NCI-H1105 (cell line): Measurements from ENCODE around the gene CD248.
"Not testable (repeated sequence)": the region's sequence is repeated elsewhere in the genome, so short reads cannot be mapped to it uniquely, and the experiment has no call there.

ENCODE experiments used
- DNase-seq: peaks from one replicate; lab custom pipeline; 2025; lab: John Stamatoyannopoulos, UW

Gene CD248

DNA sequence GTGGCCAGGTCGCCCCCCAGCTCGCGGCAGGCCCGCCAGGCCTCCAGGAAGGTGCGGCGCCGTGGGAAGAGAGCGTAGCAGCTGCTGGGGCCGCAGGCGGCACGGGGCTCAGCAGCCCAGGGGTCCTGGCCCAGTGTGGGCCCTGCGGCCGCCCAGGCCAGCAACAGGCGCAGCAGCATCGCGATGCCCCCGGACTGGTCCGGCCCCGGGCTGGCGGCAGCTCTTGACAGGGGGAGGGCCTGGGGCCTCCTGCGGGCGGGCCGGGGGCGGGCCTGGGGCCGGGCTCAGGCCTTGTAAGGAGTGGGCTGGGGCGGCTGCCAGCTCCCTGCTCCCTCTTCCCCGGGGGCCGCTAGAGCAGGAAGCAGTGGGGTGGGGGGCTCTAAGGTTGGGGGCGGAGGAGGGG is at the start of gene CD248:
TSS of gene CD248 (minus strand) at position 196 of the 403 bp plus-strand sequence. CDS start at position 179, 17 bp downstream.
- DNase-seq: no peak

DNA sequence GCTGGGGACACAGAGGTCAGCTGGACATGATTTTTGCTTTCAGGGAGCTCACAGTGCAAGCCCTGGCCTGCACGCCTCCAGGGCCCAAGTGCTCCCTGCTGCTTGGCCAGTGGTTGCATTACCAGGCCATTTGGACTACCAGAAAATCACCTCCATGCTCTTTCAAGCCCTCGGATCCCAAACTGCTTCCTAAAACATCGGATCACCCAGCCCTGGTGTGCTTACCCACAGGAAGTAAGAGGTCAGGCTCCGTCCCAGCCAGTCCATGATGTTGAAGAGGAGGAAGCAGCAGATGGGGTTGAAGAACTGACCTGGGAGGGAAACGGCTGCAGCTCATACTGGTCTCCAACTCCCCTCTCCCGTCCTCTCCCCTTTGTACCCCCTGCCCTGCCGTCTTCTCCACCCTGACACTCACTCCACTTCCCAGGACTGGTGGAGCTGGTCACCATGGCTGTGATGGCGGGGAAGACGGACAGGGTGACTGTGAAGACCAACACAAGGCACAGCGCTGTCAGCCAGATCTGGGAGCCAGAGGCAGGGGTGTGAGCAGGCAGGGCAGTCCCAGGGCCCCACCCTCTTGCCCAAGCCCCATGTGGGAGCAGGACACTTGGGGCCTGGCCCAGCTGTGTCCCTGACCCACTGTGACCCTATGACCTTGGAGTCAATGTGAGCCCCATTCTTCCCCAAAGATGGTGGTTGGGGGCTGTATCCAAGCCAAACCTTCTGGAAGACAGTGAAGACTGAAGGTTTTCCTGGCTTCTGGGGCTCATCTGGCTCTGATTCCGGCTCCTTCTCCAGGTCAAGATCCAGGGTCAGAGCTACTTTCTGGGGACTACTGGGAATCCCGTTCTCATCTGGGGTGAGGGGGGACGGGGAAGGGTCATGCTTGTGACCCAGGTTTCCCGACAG is 49.1 kb upstream of the CD248 start:
- no peak for DNase-seq

- DNase-seq: no peak
Measured at GRCh38 chr11:66365166-66365565, 48.3 kb upstream of the CD248 start.

GRCh38 chr11:66363805-66364535 is 47.1 kb upstream of the CD248 start:
- no peak for DNase-seq

DNA sequence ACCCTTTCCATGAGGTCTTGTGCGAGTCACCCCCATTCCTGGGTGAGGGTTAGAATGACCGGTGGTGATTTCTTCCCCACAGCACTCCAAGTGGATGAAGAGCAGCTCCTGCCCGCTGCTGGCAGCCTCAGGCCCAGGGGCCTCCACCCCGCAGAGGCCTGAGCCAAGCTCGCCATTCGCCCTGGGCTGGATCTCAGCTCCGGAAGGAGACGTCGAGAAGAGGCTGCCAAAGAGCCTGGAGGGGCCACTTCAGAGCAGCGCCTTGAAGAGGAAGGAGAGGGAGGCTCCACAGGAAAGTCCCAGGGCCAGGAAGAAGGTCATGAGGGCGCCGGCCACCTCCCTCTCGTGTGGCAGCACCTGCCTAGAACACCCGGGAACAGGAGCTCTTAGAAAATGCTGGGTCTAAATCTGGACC is 46.4 kb upstream of the CD248 start:
- no peak for DNase-seq

DNA sequence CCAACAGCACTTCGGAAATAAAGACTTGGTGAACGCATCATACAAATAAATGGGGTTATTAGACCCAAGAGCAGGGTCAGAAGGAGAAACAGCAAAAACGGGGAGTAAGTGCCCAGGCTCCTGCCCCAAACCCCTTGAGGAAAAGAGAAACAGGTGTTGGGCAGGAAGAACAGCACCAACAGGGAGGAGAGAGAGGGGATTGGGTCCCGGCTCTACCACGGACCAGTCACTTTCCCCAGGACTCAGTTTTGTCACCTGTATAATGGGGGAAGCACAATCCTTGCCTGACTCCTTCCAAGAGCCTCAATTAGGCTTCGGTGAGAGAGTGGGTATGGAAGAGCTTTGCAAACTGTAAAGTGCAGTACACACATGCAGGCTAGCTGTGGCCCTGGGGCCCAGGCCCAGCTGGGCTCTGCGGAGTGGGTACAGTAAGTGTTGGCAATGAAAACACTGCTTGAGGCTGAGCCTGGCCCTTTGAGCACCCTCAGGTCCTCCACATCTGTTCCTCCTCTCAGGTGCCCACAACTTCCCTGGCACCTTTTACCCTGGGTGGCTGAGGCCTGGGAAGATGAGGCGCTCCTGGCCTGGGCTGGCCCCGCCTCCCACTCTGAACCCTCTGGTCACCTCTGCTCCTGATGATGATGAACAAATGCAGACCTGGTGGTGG is 45.8 kb upstream of the CD248 start:
- DNase-seq: no peak

GRCh38 chr11:66361502-66361941 is 44.7 kb upstream of the CD248 start:
- no peak for DNase-seq

GRCh38 chr11:66360406-66361073 is 43.7 kb upstream of the CD248 start:
- no peak for DNase-seq

DNA sequence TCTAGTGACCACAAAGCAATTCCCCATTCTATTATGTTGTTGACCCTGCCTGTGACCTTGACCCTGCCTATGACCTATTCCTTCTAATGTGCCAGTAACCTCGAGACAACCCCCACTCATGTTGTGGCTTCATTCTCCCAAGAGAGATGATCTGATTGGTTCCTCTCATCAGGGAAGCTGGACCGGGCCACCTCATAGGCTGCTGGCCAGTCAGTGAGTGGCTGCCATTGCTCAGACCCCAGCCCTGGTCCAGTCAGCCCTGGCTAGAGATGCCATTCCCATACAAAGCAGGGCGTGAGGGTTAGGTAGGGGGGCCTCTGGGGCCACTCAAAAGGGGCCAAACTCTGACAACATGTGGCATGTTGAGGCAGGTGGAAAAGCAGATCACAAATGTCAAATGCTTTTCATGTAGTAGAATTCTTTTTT is 42.8 kb upstream of the CD248 start:
- DNase-seq: no peak

- DNase-seq: not testable (repeated sequence)
Measured at GRCh38 chr11:66350560-66351235, 33.9 kb upstream of the CD248 start.

DNA sequence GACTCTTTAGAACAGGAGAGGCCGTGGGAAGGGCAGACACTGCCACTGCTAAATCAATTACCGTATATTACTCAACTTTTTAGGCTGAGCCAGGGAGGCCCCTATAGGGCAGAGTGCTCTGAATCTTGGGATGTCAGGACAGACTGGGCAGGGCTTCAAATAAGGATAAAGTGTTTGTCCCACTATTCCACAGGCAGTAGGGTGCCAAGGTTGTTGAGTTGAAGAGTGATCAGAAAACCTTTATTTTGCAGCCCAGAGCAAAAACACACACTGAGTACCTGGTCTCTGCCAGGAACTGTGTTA is 32.2 kb upstream of the CD248 start:
- DNase-seq: no peak

- DNase-seq: peak; percentile 76
Measured at GRCh38 chr11:66347425-66348276, 30.8 kb upstream of the CD248 start, which contains the start of gene B4GAT1. B4GAT1 (minus strand) TSS chr11:66347629; CDS start chr11:66347545, 84 bp downstream.

- no peak for DNase-seq
Measured at GRCh38 chr11:66346476-66347424, 29.9 kb upstream of the CD248 start.

- DNase-seq: no peak
Measured at GRCh38 chr11:66345316-66345649, 28.4 kb upstream of the CD248 start.

DNA sequence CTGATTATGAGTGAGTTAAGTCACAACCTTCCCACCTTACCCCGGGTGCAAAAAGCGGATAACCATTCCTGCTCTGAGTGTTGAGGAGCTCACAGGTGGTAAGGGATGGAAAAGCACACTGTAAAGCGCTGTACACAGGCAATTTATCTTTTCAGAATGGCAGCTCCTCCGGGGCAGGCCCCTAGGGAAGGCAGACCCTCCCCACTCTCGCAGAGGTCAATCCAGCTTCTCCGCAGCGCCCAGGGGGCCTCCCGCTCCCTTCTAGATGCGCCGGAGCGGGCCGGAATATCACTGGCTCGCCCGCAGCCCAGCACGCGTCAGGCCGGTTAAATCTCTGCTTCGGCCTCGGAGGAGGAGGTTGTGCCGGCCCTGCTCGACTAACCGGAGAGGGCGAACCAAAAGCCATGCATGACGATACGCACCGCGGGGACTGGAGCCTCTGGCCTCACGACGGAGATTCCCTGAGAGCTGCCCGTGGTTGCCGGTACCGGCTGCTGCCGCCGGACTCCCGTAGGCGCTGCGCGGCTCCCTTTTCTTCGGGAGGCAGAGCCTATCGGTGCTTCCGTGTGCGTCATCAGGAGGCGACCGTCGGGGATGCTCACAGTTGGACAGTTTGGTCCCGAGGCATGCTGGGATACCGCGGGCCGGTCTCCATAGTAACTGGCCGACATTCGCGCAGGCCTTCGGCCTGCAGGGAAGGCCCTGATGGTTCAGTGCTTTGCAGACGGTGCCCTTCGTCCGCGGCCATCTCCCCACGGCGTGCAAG is 27.9 kb upstream of the CD248 start, which contains the start of gene BRMS1:
TSS of gene BRMS1 (minus strand) at position 555 of the 766 bp plus-strand sequence. CDS start 2,870 bp downstream, outside the sequence.
- DNase-seq: peak; percentile 93

DNA sequence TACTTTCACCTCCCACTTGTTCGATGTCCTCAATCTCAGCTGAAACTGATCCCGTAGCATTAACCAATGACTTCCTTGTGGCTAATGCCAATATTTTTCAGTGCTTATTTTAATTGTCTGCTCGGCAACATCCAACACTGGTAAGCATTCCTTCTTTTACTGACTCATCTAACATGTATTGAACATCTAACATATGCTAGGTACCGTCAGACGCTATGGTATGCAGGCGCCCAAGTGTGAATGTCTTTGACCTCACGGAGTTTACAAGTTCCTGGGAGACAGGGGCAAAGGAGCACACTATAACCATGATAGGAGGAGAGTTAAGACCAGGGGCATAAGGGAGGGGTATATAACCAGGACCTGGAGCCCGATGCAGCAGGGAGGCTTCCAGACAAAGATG is 26.3 kb upstream of the CD248 start:
- no peak for DNase-seq

GRCh38 chr11:66341502-66342126 is 24.8 kb upstream of the CD248 start:
- DNase-seq: no peak
